Stimulated activated CD4-positive, alpha-beta T cell treated with anti-CD3 and anti-CD28 coated beads, Interleukin-12 subunit alpha, Interleukin-12 subunit beta, amount 100 ng/mL, for 48 hours (primary cell): ENCODE data around the gene METTL25.

Experiments
- DNase-seq, 3 donors: peaks; one replicate each; pipeline ENCODE4 v3.0.0-alpha.2; 2020; ENCODE audit warnings: low read depth in 2 of 3, low spot score in 1 of 3

METTL25 gene

GRCh38 chr12:82468563-82468962 is 110.2 kb downstream of the METTL25 start:
- DNase-seq = no peak

GRCh38 chr12:82470906-82471512 is 112.7 kb downstream of the METTL25 start:
- DNase-seq = no peak

- DNase-seq = no peak
These were observed 114.9 kb downstream of the METTL25 start for GRCh38 chr12:82473111-82473754.

- no peak for DNase-seq
These were observed 116.0 kb downstream of the METTL25 start for GRCh38 chr12:82474181-82474797.

GRCh38 chr12:82474798-82475184 is 116.5 kb downstream of the METTL25 start:
- no peak for DNase-seq

GRCh38 chr12:82475211-82475610 is 116.9 kb downstream of the METTL25 start:
- DNase-seq = no peak

- DNase-seq = no peak
These were observed 118.2 kb downstream of the METTL25 start for GRCh38 chr12:82476511-82476910.

- DNase-seq = no peak
These were observed 121.2 kb downstream of the METTL25 start for GRCh38 chr12:82479511-82479910.

GRCh38 chr12:82480606-82481005 is 122.3 kb downstream of the METTL25 start:
- no peak for DNase-seq

GRCh38 chr12:82481954-82482353 is 123.6 kb downstream of the METTL25 start:
- DNase-seq = no peak

GRCh38 chr12:82486524-82487235 is 128.4 kb downstream of the METTL25 start:
- no peak for DNase-seq

GRCh38 chr12:82504409-82504808 is 146.1 kb downstream of the METTL25 start:
- DNase-seq = no peak

GRCh38 chr12:82505150-82505549 is 146.8 kb downstream of the METTL25 start:
- DNase-seq = no peak

GRCh38 chr12:82507686-82508085 is 149.4 kb downstream of the METTL25 start:
- no peak for DNase-seq

GRCh38 chr12:82510386-82510785 is 152.1 kb downstream of the METTL25 start:
- no peak for DNase-seq

GRCh38 chr12:82514880-82515279 is 156.6 kb downstream of the METTL25 start:
- no peak for DNase-seq

- DNase-seq = no peak
These were observed 157.3 kb downstream of the METTL25 start for GRCh38 chr12:82515652-82516051.

GRCh38 chr12:82517027-82517426 is 158.7 kb downstream of the METTL25 start:
- DNase-seq = no peak

GRCh38 chr12:82517808-82518207 is 159.5 kb downstream of the METTL25 start:
- no peak for DNase-seq

GRCh38 chr12:82519510-82519909 is 161.2 kb downstream of the METTL25 start:
- DNase-seq = no peak

GRCh38 chr12:82522285-82522684 is 164.0 kb downstream of the METTL25 start:
- no peak for DNase-seq

GRCh38 chr12:82522762-82523161 is 164.4 kb downstream of the METTL25 start:
- DNase-seq = no peak
